PC-9 (cell line): ENCODE results near the gene CDK5RAP2.

ENCODE experiments used
- CTCF ChIP-seq: fragments of 200-600 bp; sonication (generic); conservative IDR thresholded peaks from 2 replicates; pipeline ENCODE4 v1.6.1; 2017; ENCODE audit warnings: mixed run types, antibody characterized with exemption, mild to moderate bottlenecking, moderate library complexity
- EZH2 ChIP-seq: fragments of 200-600 bp; sonication (generic); IDR thresholded peaks from 2 replicates; pipeline ENCODE4 v1.8.0; 2017; ENCODE audit warnings: antibody characterized with exemption, low read depth

- TF ChIP-seq CTCF (no peak), EZH2 (no peak)
These were observed 161.7 kb downstream of the CDK5RAP2 start for GRCh38 chr9:120418315-120418714.
